GM23338 (cell line): ENCODE measurements around the gene KRT15. TPM values are rescaled to one million over a fixed set of nuclear protein-coding genes. Genes with fewer than 3 reads are reported as not detected.

ENCODE experiments used
- ATAC-seq: fragments of 200-7000 bp; cut with Tn5 transposase; 3 replicates; pipeline ENCODE4 v1.9.1; 2020
- DNase-seq: peaks from one replicate; pipeline ENCODE4 v3.0.0-alpha.2; 2015; ENCODE audit warnings: low spot score
- H2AFZ ChIP-seq: fragments of 200-600 bp; sonication (generic); 2 replicates; pipeline ENCODE4 v1.8.0; 2016; ENCODE audit warnings: antibody characterized with exemption, mild to moderate bottlenecking, moderate library complexity
- H3F3A ChIP-seq: fragments of 200-600 bp; sonication (generic); replicated peaks from 2 replicates; pipeline ENCODE4 v1.8.0; 2017; ENCODE audit warnings: antibody characterized with exemption, mixed run types, low read depth
- H3K27ac ChIP-seq: fragments of 200-600 bp; sonication (generic); 2 replicates; pipeline ENCODE4 v1.6.1; 2016; ENCODE audit warnings: low read depth
- H3K27me3 ChIP-seq: fragments of 200-600 bp; sonication (generic); 2 replicates; pipeline ENCODE4 v1.8.0; 2016; ENCODE audit warnings: mild to moderate bottlenecking, mixed run types, moderate library complexity; ENCODE audit not compliant: insufficient read depth
- H3K36me3 ChIP-seq: fragments of 200-600 bp; sonication (generic); 2 replicates; pipeline ENCODE4 v1.8.0; 2016; ENCODE audit warnings: mild to moderate bottlenecking; ENCODE audit not compliant: insufficient read depth
- H3K4me1 ChIP-seq: fragments of 200-600 bp; sonication (generic); 2 replicates; pipeline ENCODE4 v1.8.0; 2016; ENCODE audit warnings: mild to moderate bottlenecking, moderate library complexity; ENCODE audit not compliant: insufficient read depth
- H3K4me2 ChIP-seq: fragments of 200-600 bp; sonication (generic); 2 replicates; pipeline ENCODE4 v1.7.1; 2017; ENCODE audit warnings: mixed run types
- H3K4me3 ChIP-seq: fragments of 200-600 bp; sonication (generic); 2 replicates; pipeline ENCODE4 v1.6.1; 2016; ENCODE audit warnings: mixed run types
- H3K79me2 ChIP-seq: fragments of 200-600 bp; sonication (generic); replicated peaks from 2 replicates; pipeline ENCODE4 v1.8.0; 2017; ENCODE audit warnings: mild to moderate bottlenecking; ENCODE audit not compliant: insufficient read depth
- H3K9me2 ChIP-seq: fragments of 200-600 bp; sonication (generic); 2 replicates; pipeline ENCODE4 v1.8.0; 2017; ENCODE audit not compliant: insufficient read depth
- H4K20me1 ChIP-seq: fragments of 200-600 bp; sonication (generic); replicated peaks from 2 replicates; pipeline ENCODE4 v1.8.0; 2017; ENCODE audit warnings: mild to moderate bottlenecking; ENCODE audit not compliant: insufficient read depth
- H3K27ac Mint-ChIP-seq: 2 replicates; pipeline ENCODE4 v1.8.0; 2020; ENCODE audit warnings: inconsistent platforms, mild to moderate bottlenecking, moderate library complexity, mixed read lengths
- H3K27me3 Mint-ChIP-seq: 3 replicates; pipeline ENCODE4 v1.8.0; 2022; ENCODE audit warnings: low read depth, mild to moderate bottlenecking, moderate library complexity, mixed read lengths, inconsistent platforms; ENCODE audit not compliant: insufficient read depth, poor library complexity
- H3K36me3 Mint-ChIP-seq: 3 replicates; pipeline ENCODE4 v1.8.0; 2021; ENCODE audit warnings: low read depth, mild to moderate bottlenecking, inconsistent platforms, moderate library complexity, mixed read lengths
- H3K4me1 Mint-ChIP-seq: 3 replicates; pipeline ENCODE4 v1.8.0; 2020; ENCODE audit warnings: mild to moderate bottlenecking, inconsistent platforms, mixed read lengths
- H3K4me3 Mint-ChIP-seq: 3 replicates; pipeline ENCODE4 v1.8.0; 2021; ENCODE audit warnings: moderate library complexity, mild to moderate bottlenecking, inconsistent platforms, mixed read lengths
- H3K9me3 Mint-ChIP-seq: 3 replicates; pipeline ENCODE4 v1.8.0; 2020; ENCODE audit warnings: moderate library complexity, mild to moderate bottlenecking, inconsistent platforms, mixed read lengths
- CREB1 ChIP-seq: fragments of 250-450 bp; sonication (Bioruptor Pico); IDR thresholded peaks from 2 replicates; pipeline ENCODE4 v1.5.0; 2020; ENCODE audit warnings: low read depth, mild to moderate bottlenecking, moderate library complexity
- CTCF ChIP-seq, 2 experiments: fragments of 200-600 bp in 1 of 2; sonication (generic) in 1 of 2; conservative IDR thresholded peaks; 2 replicates each; pipeline versions ENCODE4 v1.5.1 to v1.6.1; 2016 to 2017; ENCODE audit warnings: antibody characterized with exemption in 2 of 2, low read depth in 2 of 2, mild to moderate bottlenecking in 2 of 2, moderate library complexity in 1 of 2
- ETS1 ChIP-seq: IDR thresholded peaks from 2 replicates; pipeline ENCODE4 v1.6.1; 2016; ENCODE audit warnings: antibody characterized with exemption
- EZH2 ChIP-seq: fragments of 200-600 bp; sonication (generic); IDR thresholded peaks from one replicate; pipeline ENCODE4 v1.8.0; 2017; ENCODE audit warnings: antibody characterized with exemption, mild to moderate bottlenecking, low read depth; ENCODE audit not compliant: unreplicated experiment
- EZH2phosphoT487 ChIP-seq: fragments of 200-600 bp; sonication (generic); IDR thresholded peaks from one replicate; pipeline ENCODE4 v1.8.1; 2018; ENCODE audit warnings: antibody characterized with exemption; ENCODE audit not compliant: unreplicated experiment
- JUNB ChIP-seq: IDR thresholded peaks from one replicate; pipeline ENCODE4 v1.6.1; 2016; ENCODE audit warnings: antibody characterized with exemption; ENCODE audit not compliant: unreplicated experiment
- NANOG ChIP-seq: IDR thresholded peaks from 2 replicates; pipeline ENCODE4 v1.6.1; 2016; ENCODE audit warnings: antibody characterized with exemption, borderline replicate concordance
- POLR2AphosphoS5 ChIP-seq: IDR thresholded peaks from 2 replicates; pipeline ENCODE4 v1.6.1; 2016; ENCODE audit warnings: antibody characterized with exemption, low read depth
- STAT1 ChIP-seq: IDR thresholded peaks from one replicate; pipeline ENCODE4 v1.6.1; 2016; ENCODE audit warnings: antibody characterized with exemption; ENCODE audit not compliant: unreplicated experiment
- ZNF114 ChIP-seq: fragments of 250-450 bp; sonication (Bioruptor Pico); IDR thresholded peaks from 2 replicates; pipeline ENCODE4 v1.5.0; 2020; ENCODE audit warnings: mild to moderate bottlenecking, moderate library complexity
- ZNF331 ChIP-seq: fragments of 250-450 bp; sonication (Bioruptor Pico); IDR thresholded peaks from 2 replicates; pipeline ENCODE4 v1.5.0; 2020; ENCODE audit warnings: low read depth, mild to moderate bottlenecking, moderate library complexity
- ZNF462 ChIP-seq: fragments of 250-450 bp; sonication (Bioruptor Pico); IDR thresholded peaks from 2 replicates; pipeline ENCODE4 v1.5.0; 2020; ENCODE audit warnings: mild to moderate bottlenecking, moderate library complexity
- polyA plus RNA-seq: library from polyadenylated mRNA; unstranded; fragments of >200 nt; fragmentation: Nextera tagmentation; extraction: Ambion mirVana; gene quantifications from 2 replicates; pipeline ENCODE4 v1.2.1, GENCODE V29; 2016
- total RNA-seq: library from RNA; depleted of rRNA; stranded (reverse); fragments of >200 nt; shearing (Covaris generic); gene quantifications from 2 replicates; pipeline ENCODE4 v1.2.3, GENCODE V29; 2014
- TF ChIP-seq, protein P1 (sequence below): IDR thresholded peaks from one replicate; pipeline ENCODE4 v1.6.1; 2018; ENCODE audit warnings: antibody characterized with exemption; ENCODE audit not compliant: unreplicated experiment

KRT15 gene
- total and polyA plus RNA-seq, 2 experiments from 2014 or later: 0.03 TPM; not detected in 1

GRCh38 chr17:41555105-41555887, 36.6 kb upstream of the KRT15 start:
- Mint-ChIP-seq H3K27ac (no peak overlapping the region), H3K36me3 (no peaks in the 10 kb centered on the region), H3K4me3 (no peak overlapping the region), H3K27me3 (peaks cover 18% of the 10 kb centered on the region), H3K4me1 (peaks cover 8% of the 10 kb centered on the region), H3K9me3 (no peaks in the 10 kb centered on the region)
- no peaks in the 10 kb centered on the region for H3K27me3 ChIP-seq
- TF ChIP-seq ETS1: no peak
- TF ChIP-seq EZH2phosphoT487: no peak
- TF ChIP-seq NANOG: no peak
- TF ChIP-seq ZNF462 (CRISPR knock-in tag): no peak
- TF ChIP-seq CTCF (conservative IDR thresholded peaks at IDR 0.05; ENCODE audit: low read depth in 2 of 2): no peak
- TF ChIP-seq ZNF114: no peak
- TF ChIP-seq CREB1 (CRISPR knock-in tag): no peak
- no peak for TF ChIP-seq JUNB
- TF ChIP-seq EZH2: no peak
- TF ChIP-seq, protein P1, sequence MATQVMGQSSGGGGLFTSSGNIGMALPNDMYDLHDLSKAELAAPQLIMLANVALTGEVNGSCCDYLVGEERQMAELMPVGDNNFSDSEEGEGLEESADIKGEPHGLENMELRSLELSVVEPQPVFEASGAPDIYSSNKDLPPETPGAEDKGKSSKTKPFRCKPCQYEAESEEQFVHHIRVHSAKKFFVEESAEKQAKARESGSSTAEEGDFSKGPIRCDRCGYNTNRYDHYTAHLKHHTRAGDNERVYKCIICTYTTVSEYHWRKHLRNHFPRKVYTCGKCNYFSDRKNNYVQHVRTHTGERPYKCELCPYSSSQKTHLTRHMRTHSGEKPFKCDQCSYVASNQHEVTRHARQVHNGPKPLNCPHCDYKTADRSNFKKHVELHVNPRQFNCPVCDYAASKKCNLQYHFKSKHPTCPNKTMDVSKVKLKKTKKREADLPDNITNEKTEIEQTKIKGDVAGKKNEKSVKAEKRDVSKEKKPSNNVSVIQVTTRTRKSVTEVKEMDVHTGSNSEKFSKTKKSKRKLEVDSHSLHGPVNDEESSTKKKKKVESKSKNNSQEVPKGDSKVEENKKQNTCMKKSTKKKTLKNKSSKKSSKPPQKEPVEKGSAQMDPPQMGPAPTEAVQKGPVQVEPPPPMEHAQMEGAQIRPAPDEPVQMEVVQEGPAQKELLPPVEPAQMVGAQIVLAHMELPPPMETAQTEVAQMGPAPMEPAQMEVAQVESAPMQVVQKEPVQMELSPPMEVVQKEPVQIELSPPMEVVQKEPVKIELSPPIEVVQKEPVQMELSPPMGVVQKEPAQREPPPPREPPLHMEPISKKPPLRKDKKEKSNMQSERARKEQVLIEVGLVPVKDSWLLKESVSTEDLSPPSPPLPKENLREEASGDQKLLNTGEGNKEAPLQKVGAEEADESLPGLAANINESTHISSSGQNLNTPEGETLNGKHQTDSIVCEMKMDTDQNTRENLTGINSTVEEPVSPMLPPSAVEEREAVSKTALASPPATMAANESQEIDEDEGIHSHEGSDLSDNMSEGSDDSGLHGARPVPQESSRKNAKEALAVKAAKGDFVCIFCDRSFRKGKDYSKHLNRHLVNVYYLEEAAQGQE: no peak
- no peak for TF ChIP-seq POLR2AphosphoS5
- TF ChIP-seq STAT1: no peak
- TF ChIP-seq ZNF331 (CRISPR knock-in tag): no peak
- no peak overlapping the region for H3K4me3 ChIP-seq
- ATAC-seq (no peak), DNase-seq (no peak)
- no peak overlapping the region for H3K4me2 ChIP-seq
- H4K20me1 ChIP-seq: no peaks in the 10 kb centered on the region
- H3K27ac ChIP-seq: no peak overlapping the region
- H3K79me2 ChIP-seq: no peaks in the 10 kb centered on the region
- H3K36me3 ChIP-seq: no peaks in the 10 kb centered on the region
- H3F3A ChIP-seq: no peaks in the 10 kb centered on the region
- H3K9me2 ChIP-seq: no peaks in the 10 kb centered on the region
- no peak overlapping the region for H2AFZ ChIP-seq
- no peaks in the 10 kb centered on the region; the same call in none of the 2 replicates for H3K4me1 ChIP-seq
